GM19328 (cell line): Measurements from ENCODE around the gene NTRK1.

Source experiments
- ATAC-seq: cut with Tn5 transposase; IDR thresholded peaks from one replicate; pipeline ENCODE4 v1.9.1; 2021; ENCODE audit warnings: mild to moderate bottlenecking, moderate library complexity; ENCODE audit not compliant: unreplicated experiment

The NTRK1 gene

DNA sequence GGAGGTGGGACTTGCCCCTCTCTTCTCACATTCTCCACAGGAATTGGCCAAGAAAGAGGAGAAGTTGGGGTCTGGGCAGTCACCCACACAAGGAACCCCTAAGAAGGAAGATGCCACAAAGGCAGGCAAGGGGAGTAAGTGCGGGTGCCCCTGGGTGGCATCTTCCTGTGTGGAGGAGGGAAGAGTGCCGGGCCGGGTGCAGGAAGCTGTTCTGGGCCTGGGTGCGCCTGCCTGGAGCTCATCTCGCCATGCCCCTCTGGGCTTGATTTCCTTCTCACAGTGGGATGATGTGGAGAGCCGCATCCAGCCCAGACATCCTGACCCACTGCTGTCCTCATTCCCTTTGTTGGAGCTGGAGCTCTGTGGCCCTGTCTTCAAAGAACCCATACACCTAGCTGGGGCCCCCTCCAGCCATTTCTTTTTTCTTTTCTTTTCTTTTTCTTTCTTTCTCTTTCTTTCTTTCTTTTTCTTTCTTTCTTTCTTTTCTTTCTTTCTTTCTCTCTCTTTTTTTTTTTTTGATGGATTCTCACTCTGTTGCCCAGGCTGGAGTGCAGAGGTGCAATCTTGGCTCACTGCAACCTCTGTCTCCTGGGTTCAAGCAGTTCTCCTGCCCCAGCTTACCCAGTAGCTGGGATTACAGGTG is 69.1 kb downstream of the NTRK1 start:
- ATAC-seq: no peak

DNA sequence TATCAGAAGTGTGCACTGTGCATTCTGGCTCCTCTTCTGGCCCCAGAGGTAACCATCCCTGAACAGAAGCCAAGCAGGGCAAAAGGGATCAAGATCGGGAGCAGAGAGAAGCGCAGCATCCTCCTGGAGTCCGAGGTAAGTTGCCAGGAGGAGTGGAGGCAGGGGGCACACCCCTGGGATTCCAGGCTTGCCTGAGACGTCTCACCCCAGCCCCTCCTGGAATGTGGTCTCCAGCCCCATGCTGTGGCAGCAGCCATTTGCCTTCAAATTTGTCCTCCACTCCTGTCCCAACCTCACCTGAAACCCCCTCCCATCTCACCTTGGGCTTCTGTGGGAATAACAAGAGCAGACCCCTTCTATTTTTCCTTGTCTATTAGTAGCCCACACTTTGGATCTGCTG is 69.8 kb downstream of the NTRK1 start:
- ATAC-seq: no peak
